Thoracic aorta (tissue), 2 donors: ENCODE measurements around the gene TESK2. TPM values are rescaled to one million over a fixed set of nuclear protein-coding genes. Genes with fewer than 3 reads are reported as not detected.

Experiments used
- ATAC-seq: fragments of 150-250 bp; one replicate; pipeline ENCODE4 v1.8.0; 2017; ENCODE audit warnings: low read depth; ENCODE audit not compliant: insufficient number of reproducible peaks, low FRiP score
- DNase-seq: peaks from one replicate; pipeline ENCODE4 v3.0.0-alpha.2; 2020; ENCODE audit warnings: low spot score
- H3K27ac ChIP-seq, 2 donors: fragments of 200-600 bp; sonication (generic); 1 replicate in 1 of 2; 2 replicates in 1 of 2; pipeline ENCODE4 v1.5.1; 2016; ENCODE audit warnings: mild to moderate bottlenecking in 2 of 2, moderate library complexity in 2 of 2
- H3K27me3 ChIP-seq: fragments of 200-600 bp; sonication (generic); replicated peaks from 2 replicates; pipeline ENCODE4 v1.6.0; 2016; ENCODE audit warnings: mild to moderate bottlenecking; ENCODE audit not compliant: insufficient read depth
- H3K36me3 ChIP-seq: fragments of 200-600 bp; sonication (generic); one replicate; pipeline ENCODE4 v1.5.1; 2016
- H3K4me1 ChIP-seq, 2 donors: fragments of 200-600 bp; sonication (generic); 1 replicate in 1 of 2; 2 replicates in 1 of 2; pipeline versions ENCODE4 v1.5.1 to v1.6.0; 2016; ENCODE audit warnings: low read depth in 2 of 2, mild to moderate bottlenecking in 1 of 2; ENCODE audit not compliant: control insufficient read depth in 1 of 2
- H3K4me3 ChIP-seq: fragments of 200-600 bp; sonication (generic); 2 replicates; pipeline ENCODE4 v1.5.1; 2016; ENCODE audit warnings: mild to moderate bottlenecking
- H3K9me3 ChIP-seq: fragments of 200-600 bp; sonication (generic); 2 replicates; pipeline ENCODE4 v1.5.1; 2016
- total RNA-seq, 2 donors: library from RNA; depleted of rRNA; stranded (reverse); fragments of >200 nt; gene quantifications; one replicate each; pipeline versions ENCODE4 v1.1.0 to v1.2.3, GENCODE V29; 2016
- TF ChIP-seq, protein P1 (sequence below): fragments of 200-600 bp; sonication (generic); IDR thresholded peaks from one replicate; pipeline ENCODE4 v1.5.1; 2019; ENCODE audit warnings: antibody characterized with exemption

Gene TESK2
- total RNA-seq, 2 donors from 2014 or later = 3.5 to 7.6 TPM

DNA sequence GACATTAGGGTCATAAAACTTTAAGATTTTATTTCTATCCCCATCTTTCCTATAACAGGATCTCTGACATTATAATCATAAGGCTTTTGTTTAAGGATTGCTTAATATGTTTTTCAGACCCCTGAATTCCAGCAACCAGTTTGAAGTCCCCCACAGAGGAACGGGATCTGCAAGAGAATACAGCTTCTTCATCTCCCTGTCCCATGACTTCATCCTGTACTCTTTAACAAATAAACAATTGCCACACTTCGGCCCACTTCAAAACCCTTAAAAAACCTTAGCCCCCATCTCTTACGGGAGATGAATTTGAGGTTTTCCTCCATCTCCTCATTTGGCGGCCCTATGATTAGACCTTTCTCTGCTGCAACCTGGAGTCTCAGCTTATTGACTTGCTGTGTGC is 35.8 kb downstream of the TESK2 start:
- Histone ChIP-seq H3K4me3 (no peak overlapping the region), H3K36me3 (no peaks in the 10 kb centered on the region), H3K9me3 (no peaks in the 10 kb centered on the region), H3K27me3 (no peaks in the 10 kb centered on the region), H3K4me1 (no peaks in the 10 kb centered on the region), H3K27ac (no peak overlapping the region)
- ATAC-seq (no peak), DNase-seq (no peak)
- TF ChIP-seq, protein P1, sequence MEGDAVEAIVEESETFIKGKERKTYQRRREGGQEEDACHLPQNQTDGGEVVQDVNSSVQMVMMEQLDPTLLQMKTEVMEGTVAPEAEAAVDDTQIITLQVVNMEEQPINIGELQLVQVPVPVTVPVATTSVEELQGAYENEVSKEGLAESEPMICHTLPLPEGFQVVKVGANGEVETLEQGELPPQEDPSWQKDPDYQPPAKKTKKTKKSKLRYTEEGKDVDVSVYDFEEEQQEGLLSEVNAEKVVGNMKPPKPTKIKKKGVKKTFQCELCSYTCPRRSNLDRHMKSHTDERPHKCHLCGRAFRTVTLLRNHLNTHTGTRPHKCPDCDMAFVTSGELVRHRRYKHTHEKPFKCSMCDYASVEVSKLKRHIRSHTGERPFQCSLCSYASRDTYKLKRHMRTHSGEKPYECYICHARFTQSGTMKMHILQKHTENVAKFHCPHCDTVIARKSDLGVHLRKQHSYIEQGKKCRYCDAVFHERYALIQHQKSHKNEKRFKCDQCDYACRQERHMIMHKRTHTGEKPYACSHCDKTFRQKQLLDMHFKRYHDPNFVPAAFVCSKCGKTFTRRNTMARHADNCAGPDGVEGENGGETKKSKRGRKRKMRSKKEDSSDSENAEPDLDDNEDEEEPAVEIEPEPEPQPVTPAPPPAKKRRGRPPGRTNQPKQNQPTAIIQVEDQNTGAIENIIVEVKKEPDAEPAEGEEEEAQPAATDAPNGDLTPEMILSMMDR = no peak

DNA sequence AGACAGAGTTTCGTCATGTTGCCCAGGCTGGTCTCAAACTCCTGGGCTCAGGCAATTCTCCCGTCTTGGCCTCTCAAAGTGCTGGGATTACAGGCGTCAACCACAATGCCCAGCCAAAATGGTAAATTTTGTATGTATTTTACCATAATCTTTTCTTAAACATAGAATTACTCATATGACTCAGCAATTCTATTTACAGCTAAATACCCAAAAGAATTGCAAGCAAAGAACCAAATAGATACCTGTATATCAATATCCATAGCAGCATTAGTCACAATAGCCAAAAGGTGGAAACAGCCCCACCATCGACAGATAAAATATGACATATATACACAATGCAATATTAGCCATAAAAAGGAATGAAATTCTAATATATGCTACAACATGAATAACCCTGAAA is 36.5 kb downstream of the TESK2 start:
- no peaks in the 10 kb centered on the region for H3K4me1 ChIP-seq
- DNase-seq (no peak), ATAC-seq (no peak)
- H3K27me3 ChIP-seq = no peaks in the 10 kb centered on the region
- H3K36me3 ChIP-seq = no peaks in the 10 kb centered on the region
- TF ChIP-seq, protein P1 = no peak
- H3K9me3 ChIP-seq = no peaks in the 10 kb centered on the region
- H3K27ac ChIP-seq = no peak overlapping the region
- H3K4me3 ChIP-seq = no peak overlapping the region

DNA sequence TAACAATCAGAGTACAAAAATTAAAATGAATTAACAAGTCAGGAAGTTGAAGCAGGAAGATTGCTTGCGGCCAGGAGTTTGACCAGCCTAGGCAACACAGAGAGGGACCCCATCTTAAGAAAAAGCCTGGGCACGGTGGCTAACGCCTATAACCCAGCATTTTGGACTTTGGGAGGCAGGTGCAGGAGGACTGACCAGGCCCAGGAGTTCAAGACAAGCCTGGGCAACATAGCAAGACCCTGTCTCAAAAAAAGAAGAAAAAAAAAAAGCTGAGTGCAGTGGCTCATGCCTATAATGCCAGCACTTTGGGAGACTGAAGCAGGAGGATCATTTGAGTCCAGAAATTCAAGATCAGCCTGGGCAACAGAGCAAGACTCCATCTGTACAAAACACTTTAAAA is 38.5 kb downstream of the TESK2 start:
- TF ChIP-seq, protein P1 = no peak
- Histone ChIP-seq H3K36me3 (no peaks in the 10 kb centered on the region), H3K27me3 (no peaks in the 10 kb centered on the region), H3K9me3 (no peaks in the 10 kb centered on the region), H3K4me3 (no peak overlapping the region), H3K4me1 (no peaks in the 10 kb centered on the region), H3K27ac (no peak overlapping the region)
- DNase-seq (no peak), ATAC-seq (no peak)

DNA sequence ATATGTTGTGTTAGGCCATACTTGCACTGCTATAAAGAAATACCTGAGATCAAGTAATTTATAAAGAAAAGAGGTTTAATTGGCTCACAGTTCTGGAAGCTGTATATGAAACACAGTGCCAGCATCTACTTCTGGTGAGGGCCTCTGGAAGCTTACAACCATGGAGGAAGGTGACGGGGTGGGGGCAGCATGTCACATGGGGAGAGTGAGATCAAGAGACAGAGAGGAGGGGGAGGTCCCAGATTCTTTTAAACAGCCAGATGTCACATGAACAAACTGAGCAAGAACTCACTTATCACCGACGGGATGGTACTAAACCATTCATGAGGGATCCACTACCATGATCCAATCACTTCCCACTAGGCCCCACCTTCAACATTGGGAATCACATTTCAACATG is 42.6 kb downstream of the TESK2 start:
- TF ChIP-seq, protein P1 = no peak
- H3K36me3 ChIP-seq = no peaks in the 10 kb centered on the region
- no peak overlapping the region for H3K4me3 ChIP-seq
- ATAC-seq (no peak), DNase-seq (no peak)
- H3K27ac ChIP-seq = no peak overlapping the region
- no peaks in the 10 kb centered on the region for H3K27me3 ChIP-seq
- H3K9me3 ChIP-seq = no peaks in the 10 kb centered on the region
- H3K4me1 ChIP-seq = no peaks in the 10 kb centered on the region

DNA sequence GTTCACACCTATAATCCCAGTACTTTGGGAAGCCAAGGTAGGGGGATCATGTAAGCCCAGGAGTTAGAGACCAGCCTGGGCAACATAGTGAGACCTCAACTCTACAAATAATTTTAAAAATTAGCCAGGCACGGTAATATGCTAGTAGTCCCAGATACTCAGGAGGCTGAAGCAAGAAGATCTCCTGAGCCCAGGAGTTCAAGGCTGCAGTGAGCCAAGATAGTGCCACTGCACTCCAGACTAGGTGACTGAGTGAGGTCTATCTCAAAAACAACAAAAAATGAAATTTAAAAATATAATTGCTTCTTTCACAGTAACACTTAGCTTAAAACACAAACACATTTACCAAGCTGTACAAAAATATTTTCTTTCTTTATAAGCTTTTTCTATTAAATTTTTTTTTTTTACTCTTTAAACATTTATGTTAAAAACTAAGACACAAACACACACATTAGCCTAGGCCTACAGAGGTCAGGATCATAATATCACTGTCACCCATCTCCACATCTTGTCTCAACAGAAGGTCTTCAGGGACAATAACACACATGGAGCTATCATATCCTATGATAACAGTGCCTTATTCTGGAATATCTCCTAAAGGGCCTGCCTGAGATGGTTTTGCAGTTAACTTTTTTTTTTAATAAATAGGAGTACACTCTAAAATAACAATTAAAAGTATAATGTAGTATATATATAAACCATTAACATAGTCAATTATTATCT is 43.9 kb downstream of the TESK2 start:
- TF ChIP-seq, protein P1 = no peak
- Histone ChIP-seq H3K4me3 (no peak overlapping the region), H3K9me3 (no peaks in the 10 kb centered on the region), H3K36me3 (no peaks in the 10 kb centered on the region), H3K27ac (no peak overlapping the region), H3K4me1 (peaks cover 5 to 8% of the 10 kb centered on the region in 2 donors), H3K27me3 (no peaks in the 10 kb centered on the region)
- DNase-seq = no peak
- ATAC-seq = no peak
